NCI-H2107 treated with DMSO at 0.1 percent for 48 hours (cell line): ENCODE measurements around the gene RHOBTB1.
"Not testable (repeated sequence)": the region's sequence is repeated elsewhere in the genome, so short reads cannot be mapped to it uniquely, and the experiment has no call there.

Experiments
- DNase-seq: peaks from one replicate; lab custom pipeline; 2025; ENCODE audit not compliant: unreplicated experiment; lab: John Stamatoyannopoulos, UW

The RHOBTB1 gene

DNA sequence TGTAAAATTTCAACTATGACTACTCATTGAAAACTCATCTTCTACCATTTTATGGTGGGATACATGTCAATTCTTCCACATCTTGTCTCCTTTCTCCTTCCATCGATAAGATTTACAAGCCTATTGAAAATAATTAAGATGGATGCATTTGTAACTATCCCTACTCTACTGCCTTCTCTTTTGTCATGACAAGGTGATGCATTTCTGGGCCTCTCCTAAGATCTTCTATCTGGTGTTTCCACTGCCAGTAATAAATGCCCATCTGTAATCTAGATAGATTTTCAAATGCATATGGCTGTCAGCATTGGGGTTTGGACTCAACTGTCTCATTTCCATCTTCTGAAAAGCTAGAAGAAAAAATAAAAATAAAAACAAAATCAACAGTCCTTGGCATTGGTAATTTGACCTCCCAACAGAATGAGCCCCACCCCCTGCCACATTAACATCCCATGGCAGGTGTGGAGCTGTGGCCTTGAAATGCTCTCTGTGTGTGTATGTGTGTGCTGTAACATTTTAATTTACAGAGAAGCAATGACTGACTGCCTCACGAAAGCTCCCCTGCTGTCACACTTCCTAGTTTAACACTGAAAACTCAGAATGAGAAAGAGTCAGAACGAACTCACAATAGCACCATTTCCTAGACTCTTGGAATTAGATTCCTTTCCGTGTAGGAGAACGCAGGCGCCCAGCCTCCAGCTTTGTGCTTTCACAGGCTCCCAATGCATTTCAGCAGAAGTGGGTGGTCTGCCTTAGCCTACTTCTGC, 74.2 kb downstream of the RHOBTB1 start:
- no peak for DNase-seq

DNA sequence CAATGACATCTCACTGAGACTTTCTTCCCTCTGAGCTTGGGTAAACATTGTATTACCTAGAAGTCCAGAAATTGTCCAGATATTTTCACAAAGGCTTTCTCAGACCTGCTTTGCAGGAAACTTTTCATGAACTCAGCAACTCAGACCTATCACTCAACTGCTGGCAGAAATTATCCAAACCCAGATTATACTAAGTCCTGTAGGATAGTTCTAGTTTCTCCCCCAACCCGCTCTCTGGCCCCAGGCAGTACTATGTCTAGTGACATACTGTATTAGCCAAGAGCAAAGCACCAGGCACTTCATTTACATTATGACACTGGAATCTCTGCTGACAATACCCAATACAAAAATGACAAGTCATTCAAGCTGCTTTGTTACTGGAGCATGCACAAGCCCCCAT, 75.0 kb downstream of the RHOBTB1 start:
- no peak for DNase-seq

DNA sequence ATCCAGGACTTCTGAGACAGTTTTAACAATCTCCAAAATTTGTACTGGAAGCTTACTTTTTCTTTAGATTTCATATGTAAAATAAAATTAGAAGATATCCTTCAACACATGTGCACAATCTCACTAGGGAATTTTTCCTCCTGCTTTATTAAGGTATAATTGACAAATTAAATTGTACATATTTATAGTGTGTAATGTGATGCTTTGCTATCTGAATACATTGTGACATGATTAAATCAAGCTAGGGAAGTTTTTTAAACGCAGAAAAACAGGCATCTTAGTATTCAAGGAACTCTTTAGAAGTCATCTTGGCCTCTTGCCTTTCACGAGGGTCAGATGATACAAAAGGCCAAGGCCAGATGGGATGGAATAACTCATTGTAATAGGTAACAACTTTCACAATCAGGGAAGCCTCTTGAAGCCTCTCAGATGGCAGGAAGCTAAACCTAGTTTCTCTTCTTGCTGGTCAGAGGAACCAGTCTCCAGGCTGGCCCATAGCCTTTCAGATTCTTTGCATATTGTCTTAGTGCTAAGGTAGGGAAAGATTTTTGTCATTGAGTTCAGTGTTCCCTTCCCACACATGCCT, 78.7 kb downstream of the RHOBTB1 start:
- DNase-seq, result no peak

DNA sequence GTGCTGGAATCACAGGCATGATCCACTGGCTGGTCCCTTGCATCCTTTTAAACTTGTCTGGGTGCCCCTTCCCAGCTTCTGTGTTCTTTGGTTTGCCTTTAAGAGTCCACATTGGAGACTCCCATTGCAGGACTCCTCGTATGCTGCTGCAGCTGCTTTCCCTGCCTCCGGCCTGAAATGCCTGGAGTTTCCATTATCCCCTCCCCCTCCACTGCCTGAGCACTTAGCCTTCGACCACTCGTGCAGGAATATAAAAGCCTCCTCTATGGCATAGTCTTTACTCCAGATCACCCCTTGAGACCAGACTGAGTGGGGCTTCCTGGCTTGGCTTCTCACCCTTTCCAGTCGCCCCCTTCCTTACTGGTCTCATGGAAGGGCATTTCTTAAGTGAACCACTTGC, 80.2 kb downstream of the RHOBTB1 start:
- no peak for DNase-seq

DNA sequence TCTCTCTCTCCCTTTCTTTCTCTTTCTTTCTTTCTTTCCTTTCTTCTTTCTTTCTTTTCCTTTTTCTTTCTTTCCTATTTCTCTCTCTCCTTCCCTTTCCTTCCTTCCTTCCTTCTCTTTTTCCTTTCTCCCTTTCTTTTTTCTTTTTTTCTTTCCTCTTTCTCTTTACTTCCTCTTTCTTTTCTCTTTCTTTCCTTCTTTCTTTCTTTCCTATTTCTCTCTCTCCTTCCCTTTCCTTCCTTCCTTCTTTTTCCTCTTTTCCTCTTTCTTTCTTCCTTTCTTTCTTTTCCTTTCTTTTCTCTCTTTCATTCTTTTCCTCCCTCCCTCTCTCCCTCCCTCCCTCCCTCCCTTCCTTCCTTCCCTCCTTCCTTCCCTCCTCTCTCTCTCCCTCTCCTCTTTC, 81.5 kb downstream of the RHOBTB1 start:
- no peak for DNase-seq

DNA sequence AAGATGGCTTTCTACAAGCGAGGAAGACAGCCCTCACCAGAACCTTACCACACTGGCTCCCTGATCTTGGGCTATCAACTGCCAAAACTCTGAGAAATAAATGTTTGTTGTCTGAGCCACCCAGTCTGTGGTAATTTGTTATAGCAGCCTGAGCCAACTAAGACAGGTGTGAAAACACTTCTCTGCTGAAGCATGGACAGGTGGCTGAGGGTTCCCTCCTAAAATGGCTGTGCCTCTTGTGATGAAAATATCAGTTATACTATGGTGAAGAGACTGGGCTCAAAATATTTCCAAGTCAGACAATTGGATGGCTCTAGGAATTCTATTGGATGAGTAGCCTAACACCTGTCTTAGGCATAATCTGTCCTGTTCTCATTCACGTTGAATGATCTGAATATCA, 87.6 kb downstream of the RHOBTB1 start:
- no peak for DNase-seq

DNA sequence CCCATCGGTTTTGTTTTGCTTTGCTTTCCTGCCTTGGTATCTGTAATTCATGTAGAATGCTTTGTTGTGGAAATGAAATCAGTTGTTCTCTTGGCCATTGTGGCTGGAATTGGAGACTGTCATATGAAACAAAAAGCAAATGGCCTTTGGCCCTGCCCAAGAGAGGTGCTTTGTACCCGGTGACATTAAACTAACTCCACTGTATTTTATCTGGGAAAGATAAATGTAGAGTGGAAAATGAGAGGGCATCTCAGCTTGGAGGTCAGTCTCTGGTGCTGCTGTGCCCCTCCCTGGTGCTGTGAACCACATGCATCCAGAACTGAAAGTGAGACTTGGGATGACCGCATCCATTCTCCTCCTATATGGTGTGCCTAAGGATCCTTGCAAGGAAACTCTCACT, 90.3 kb downstream of the RHOBTB1 start:
- no peak for DNase-seq

DNA sequence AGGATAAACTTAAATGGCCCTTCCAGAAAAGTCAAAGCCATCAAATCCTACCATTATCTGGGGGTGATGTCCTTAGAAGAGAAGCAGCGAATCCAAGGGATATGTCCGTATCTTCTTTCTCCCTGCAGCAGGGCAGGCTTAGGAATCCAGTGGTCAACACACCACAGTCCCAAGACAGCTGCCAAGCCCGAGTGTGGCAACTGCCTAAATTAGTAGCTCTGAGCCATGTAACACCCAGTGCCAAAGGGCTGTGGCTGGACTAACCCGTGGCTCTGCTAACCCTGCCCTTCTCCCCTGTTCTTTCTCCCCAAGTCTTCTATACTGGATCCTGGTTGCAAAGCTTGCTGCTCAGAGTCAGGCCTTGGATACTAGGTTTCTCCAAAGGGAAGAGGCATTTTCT, 90.9 kb downstream of the RHOBTB1 start:
- DNase-seq, result no peak

DNA sequence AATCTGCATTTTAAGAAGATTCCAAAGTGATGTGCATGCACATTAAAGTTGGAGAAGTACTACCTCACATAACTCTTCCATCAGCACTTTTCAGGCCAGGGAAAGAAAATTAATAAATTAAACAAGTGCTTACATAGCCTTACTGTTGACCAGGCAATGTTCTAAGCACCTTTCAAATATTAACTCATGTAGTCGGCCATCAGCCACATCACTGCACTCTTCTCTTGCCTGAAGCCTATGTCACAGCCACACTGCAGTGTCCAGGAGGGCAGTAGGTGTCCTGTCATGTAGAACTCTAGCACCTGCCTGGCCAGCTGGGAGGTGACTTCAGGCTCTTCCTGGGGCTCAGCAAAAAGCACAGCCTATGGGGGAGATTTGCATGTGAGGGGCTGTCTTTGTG, 94.2 kb downstream of the RHOBTB1 start:
- no peak for DNase-seq

DNA sequence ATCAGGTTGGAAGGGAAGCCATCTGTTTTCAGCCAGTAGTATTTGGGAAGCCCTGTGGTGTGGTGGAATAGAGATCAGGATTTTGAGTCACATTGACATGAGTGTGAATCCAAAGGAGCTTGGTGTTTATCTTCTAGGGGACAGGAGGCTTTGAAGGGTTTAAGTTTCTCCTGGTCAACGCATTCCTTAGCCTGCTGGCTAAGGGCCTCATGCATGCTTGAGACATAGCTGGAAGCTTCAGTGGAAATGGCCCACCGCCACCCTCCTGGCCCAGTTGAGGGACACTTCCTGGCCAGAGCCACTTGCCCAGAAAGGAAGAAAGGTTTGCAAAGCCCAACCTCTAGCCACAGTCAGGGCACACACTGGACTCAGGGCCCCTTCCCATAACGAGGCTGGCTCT, 94.8 kb downstream of the RHOBTB1 start:
- no peak for DNase-seq

DNA sequence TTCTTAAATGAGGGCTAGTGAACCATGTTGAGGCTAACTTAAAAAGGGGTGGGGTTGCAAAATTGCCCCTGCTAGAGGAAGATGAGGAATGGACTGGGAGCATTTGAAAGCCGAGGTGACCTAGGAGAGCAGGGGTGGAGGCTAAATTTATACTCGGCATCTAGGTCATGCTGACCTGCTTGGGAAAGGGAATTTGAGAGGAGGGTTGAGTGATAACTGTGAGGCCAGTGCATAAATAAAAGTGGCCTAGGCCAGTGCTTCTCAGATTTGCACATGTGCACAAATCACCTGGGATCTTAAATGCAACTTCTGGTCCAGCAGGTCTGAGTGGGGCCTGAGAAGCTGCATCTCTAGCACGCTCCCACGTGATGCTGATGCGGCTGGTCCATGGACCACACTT, 95.3 kb downstream of the RHOBTB1 start:
- DNase-seq, result no peak

DNA sequence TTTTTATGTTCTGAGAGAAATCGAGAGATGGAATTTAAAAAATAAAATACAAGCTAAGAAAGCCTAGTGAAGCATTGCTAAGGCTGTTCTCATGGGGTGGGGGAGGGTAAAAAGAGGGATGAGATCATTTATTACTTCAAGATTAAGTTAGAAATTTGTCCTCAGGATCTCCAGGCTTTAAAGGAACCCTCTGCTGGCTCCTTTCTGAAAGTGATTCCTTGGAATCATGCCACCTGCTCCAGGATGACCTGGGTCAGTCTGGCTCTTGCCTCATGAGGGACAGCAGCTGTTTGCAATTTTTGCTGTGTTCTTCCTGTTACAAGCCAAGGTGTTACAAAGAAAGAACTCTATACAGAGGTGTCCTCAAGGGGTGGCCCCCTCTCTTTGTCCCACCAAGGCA, 95.9 kb downstream of the RHOBTB1 start:
- DNase-seq, result no peak

DNA sequence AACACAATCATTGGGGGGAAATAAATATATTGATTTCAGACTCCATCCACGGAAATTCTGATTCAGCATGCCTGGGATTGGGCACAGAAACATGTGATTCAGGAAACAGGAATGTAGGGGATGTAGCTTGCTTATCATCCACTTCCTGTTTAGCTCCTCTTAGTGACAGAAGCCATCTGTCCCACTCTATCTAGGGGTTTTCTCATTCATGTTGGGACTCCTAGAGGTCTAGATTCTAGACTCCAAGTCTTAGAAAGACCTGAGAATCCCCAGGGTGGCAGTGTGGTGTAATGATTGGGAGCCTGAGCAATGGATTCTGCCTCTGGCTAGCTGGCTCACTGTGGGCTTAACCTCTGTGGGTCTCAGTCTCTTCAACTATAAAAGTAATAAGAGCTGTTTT, 97.8 kb downstream of the RHOBTB1 start:
- DNase-seq, result no peak

DNA sequence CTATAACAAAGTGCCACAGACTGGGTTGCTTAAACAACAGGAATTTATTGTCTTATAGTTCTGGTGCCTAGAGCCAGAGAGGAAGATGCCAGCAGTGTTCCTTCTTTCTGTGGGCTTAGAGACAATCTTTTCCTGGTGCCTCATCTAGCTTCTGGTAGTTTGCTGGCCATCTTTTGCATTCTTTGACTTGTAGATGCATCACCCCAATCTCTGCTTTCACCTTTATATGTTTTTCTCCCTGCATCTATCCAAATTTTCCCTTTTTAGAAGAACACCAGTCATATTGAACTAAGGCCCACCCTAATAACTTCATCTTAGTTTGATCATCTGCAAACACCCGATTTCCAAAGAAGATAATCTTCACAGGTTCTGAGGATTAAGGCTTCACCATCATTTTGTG, 98.9 kb downstream of the RHOBTB1 start:
- DNase-seq, result no peak

DNA sequence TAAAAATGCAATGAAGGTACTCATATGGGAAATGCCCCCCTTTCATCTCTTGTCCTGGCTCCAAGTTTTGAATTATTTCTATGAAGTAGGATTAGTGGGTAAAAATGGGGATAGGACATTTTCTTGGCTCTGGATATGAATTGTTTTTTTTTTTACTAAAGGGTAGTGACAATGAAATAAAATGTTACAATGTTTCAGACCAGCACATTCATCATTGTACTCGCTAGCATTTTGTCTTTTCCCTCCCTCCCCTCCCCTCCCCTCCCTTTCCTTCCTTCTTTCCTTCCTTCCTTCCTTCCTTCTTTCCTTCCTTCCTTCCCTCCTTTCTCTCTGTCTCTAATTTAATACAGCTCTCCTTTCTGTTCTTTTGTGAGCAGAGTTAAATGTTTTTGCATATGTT, 101.3 kb downstream of the RHOBTB1 start:
- DNase-seq, result no peak

DNA sequence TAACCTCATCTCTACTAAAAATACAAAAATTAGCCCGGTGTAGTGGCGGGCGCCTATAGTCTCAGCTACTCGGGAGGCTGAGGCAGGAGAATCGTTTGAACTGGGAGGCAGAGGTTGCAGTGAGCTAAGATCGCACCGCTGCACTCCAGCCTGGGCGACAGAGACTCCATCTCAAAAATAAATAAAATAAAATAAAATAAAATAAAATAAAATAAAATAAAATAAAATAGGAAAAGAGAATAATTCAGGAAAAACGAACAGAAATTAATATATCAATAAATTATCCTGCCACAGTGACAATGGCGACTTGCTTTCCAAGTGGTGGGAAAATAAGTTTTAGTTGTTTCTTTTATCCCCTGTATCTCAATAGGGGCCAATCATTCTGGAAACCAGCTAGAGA, 102.8 kb downstream of the RHOBTB1 start:
- DNase-seq, result not testable (repeated sequence)

DNA sequence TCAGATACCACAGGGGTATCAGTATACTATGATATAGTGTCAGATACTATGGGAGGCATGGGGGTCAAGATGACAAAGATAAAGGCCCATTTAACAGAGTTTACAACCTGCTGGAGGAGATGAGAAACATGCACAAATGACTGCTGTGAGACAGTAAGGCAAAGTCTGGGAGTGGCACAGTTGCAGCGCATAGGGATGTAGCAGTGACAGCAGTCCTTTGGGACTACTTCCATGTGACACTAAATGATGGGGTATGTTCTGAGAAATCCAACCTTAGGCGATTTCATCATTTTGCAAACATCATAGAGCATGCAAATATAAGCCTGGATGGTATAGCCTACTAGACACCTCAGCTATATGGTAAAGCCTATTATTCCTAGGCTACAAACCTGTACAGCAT, 108.9 kb downstream of the RHOBTB1 start:
- DNase-seq, result no peak

DNA sequence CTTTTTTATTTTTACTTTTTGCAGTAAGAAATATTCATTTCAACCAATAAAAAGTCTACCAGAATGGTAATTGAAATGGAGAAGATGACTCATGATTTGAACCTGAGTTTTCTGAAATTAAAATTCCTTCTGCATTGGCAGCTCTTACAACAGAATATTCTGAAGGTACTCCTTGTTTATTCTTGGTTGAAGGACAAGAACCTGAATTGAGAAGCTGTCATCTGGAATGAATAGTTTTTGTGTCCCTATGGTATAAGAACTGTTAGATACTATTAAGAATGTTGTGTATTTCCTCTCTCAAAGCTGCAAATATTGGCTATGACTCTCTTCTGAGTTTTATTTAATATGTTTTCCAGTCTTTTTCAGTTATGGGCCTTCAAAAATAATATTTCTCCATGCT, 109.6 kb downstream of the RHOBTB1 start:
- no peak for DNase-seq

DNA sequence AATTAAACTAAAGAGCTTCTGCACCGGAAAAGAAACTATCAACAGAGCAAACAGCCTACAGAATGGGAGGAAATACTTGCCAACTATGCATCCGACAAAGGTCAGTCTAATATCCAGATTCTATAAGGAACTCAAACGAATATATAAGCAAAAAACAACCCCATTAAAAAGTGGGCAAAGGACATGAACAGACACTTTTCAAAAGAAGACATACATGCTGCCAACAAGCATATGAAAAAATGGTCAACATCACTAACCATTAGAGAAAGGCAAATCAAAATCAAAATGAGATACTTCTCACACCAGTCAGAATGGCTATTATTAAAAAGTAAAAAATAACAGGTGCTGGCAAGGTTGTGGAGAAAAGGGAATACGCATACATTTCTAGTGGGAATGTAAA, 111.8 kb downstream of the RHOBTB1 start:
- not testable (repeated sequence) for DNase-seq

DNA sequence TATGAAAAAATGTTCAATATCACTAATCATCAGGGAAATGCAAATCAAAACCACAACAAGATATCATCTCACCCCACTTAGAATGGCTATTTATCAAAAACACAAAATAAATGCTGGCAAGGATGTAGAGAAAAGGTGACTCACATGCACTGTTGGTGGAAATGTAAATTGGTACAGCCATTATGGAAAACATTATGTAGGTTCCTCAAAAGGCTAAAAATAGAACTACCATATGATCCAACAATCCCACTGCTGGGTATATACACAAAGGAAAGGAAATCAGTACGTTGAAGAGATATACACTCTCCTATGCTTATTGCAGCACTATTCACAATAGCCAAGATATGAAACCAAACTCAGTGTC, 115.5 kb downstream of the RHOBTB1 start:
- DNase-seq, result no peak

DNA sequence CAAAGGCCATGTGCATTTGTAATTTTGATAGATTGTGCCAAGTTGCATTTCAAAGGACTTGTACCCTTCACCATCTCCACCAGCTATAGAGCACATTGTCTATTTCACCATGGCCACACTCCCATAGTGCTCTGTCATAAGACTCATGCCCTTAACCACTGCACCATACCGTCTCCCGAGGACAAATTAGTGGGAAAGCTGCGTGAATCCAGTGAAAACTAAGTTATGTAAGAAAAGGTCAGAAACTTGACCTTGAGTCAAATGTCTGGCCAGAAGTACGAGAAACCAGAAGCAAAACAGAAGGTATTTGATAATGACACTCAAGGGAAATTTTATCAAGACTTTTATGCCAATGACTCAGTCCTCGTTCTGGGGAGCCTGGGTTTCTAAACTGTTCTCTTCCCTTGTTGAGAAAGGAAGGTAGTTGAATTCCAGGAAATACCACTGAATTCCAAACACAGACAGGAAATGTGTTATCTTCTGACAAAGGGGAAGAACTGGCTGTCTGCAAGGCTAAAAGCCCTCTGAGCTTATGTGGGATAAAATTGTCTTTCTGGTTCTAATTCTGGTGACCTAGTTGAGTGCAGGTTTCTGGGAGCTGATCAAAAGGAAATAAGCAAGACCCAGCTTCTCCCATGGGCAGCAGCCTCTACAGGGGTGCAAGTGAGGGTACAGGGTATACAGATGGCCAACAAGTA, 116.0 kb downstream of the RHOBTB1 start:
- DNase-seq, result no peak

DNA sequence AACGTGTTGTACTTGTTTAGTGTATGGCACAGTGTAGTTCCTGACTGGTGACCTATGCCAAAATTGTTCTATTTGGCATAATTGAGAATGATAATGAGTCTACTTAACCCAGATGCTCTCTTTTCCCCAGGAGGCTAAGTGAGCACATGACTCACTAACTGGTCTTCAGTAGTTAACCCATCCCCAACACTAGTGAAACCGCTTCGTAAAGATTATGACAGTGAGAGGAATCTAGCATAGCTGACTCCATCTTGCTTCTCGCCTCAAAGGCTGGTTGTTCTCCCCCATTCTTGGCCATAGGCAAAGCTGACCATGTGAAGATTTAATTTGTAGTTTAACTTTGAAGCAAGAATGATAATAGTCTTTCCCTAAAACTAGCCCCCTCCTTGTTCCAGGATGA, 118.5 kb downstream of the RHOBTB1 start:
- no peak for DNase-seq

DNA sequence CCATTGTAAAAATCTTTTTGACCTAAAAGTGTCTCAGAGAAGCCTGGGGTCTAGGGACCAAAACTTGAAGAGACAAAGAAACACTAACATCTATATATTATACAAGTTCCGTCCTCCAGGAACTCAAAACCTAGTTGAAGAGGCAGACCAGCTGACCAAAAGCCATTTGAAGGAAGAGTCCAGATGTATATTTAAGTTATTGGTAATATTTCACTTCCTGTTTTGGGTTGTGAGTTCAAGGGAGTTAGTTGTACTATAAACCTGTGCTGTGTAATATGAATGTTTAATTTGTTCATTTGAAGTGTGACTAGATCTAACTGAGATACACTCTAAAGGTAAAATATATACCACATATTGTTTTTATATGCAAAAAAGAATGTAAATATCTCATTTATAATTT, 120.7 kb downstream of the RHOBTB1 start:
- no peak for DNase-seq
